Fibroblast of villous mesenchyme (primary cell): ENCODE results near the gene EPB41L2. TPM values are rescaled to one million over a fixed set of nuclear protein-coding genes. Genes with fewer than 3 reads are reported as not detected.

ENCODE experiments used
- DNase-seq: peaks from one replicate; pipeline ENCODE4 v3.0.0-alpha.2; 2010; ENCODE audit warnings: low read depth
- H3K4me3 ChIP-seq: 2 replicates; pipeline ENCODE4 v1.5.1; 2011; ENCODE audit warnings: low read depth, mild to moderate bottlenecking, low read length
- CTCF ChIP-seq: IDR thresholded peaks from 2 replicates; pipeline ENCODE4 v1.5.1; 2012; ENCODE audit warnings: low read depth, mild to moderate bottlenecking, low read length; ENCODE audit not compliant: insufficient read depth
- total RNA-seq: library from RNA; depleted of rRNA; stranded (reverse); fragments of >200 nt; gene quantifications from 2 replicates; pipeline ENCODE4 v1.2.3, GENCODE V29; 2012

EPB41L2 gene
- 40.2 and 44.8 TPM in 2 replicates for total RNA-seq

GRCh38 chr6:131063028-131063763, at the start of gene EPB41L2:
Gene EPB41L2 (minus strand): TSS chr6:131063245. CDS start chr6:130956485, 106,760 bp downstream.
- peak; percentile 26 for TF ChIP-seq CTCF
- DNase-seq, result peak; percentile 93
- peak within 1 kb of the TSS; percentile 73 for H3K4me3 ChIP-seq

GRCh38 chr6:131112249-131112648, 49.2 kb upstream of the EPB41L2 start:
- peak; percentile 18 for DNase-seq
- no peak for TF ChIP-seq CTCF
- H3K4me3 ChIP-seq, result no peak overlapping the region

- DNase-seq, result peak; percentile 93
- H3K4me3 ChIP-seq, result no peak overlapping the region
- TF ChIP-seq CTCF, result no peak
Measured at GRCh38 chr6:131107151-131107550, 44.1 kb upstream of the EPB41L2 start.

- DNase-seq, result no peak
- H3K4me3 ChIP-seq, result no peak overlapping the region
- TF ChIP-seq CTCF, result no peak
Measured at GRCh38 chr6:131103901-131104300, 40.9 kb upstream of the EPB41L2 start.

GRCh38 chr6:131103296-131103695, 40.3 kb upstream of the EPB41L2 start:
- TF ChIP-seq CTCF, result no peak
- H3K4me3 ChIP-seq, result no peak overlapping the region
- no peak for DNase-seq

- DNase-seq, result no peak
- H3K4me3 ChIP-seq, result no peak overlapping the region
- TF ChIP-seq CTCF, result no peak
Measured at GRCh38 chr6:131101911-131102680, 39.1 kb upstream of the EPB41L2 start.
